ENCODE results near the gene FAM219B. TPM values are rescaled to one million over a fixed set of nuclear protein-coding genes. Genes with fewer than 3 reads are reported as not detected.

FAM219B gene
- 31.8 and 37.8 TPM in 2 replicates for total RNA-seq

GRCh38 chr15:74906450-74907162, at the start of gene FAM219B:
FAM219B (minus strand) TSS chr15:74906851; CDS start chr15:74906800, 51 bp downstream.

GRCh38 chr15:74937590-74938371, 31.1 kb upstream of the FAM219B start, which contains the start of gene COX5A:
COX5A (minus strand) TSS chr15:74938073; CDS start chr15:74938014, 59 bp downstream.

GRCh38 chr15:74889883-74890664, 16.6 kb downstream of the FAM219B start, which contains the start of gene MPI:
MPI (plus strand) TSS chr15:74890042; CDS start chr15:74890074, 32 bp downstream.

GRCh38 chr15:74873036-74873755, 33.5 kb downstream of the FAM219B start, which contains the start of gene SCAMP2:
SCAMP2 (minus strand) TSS chr15:74873365; CDS start chr15:74873255, 110 bp downstream.

Other genes with a start within 250 kb of the FAM219B start
- 10.4 and 12.8 TPM in 2 replicates for gene EDC3, start 210.8 kb downstream of the FAM219B start, total RNA-seq
- 0.32 TPM in 1 of 2 replicates, not detected in the other for gene CYP1A1, start 181.3 kb downstream of the FAM219B start, total RNA-seq
- not detected in 2 replicates for gene CYP1A2, start 158.0 kb downstream of the FAM219B start, total RNA-seq
- gene CSK, start 124.8 kb downstream of the FAM219B start, total RNA-seq: 19.9 and 24.6 TPM in 2 replicates
- 0.11 TPM in 1 of 2 replicates, not detected in the other for gene LMAN1L, start 94.0 kb downstream of the FAM219B start, total RNA-seq
- not detected in 2 replicates for gene CPLX3, start 80.2 kb downstream of the FAM219B start, total RNA-seq
- 16.9 and 18.3 TPM in 2 replicates for gene ULK3, start 63.7 kb downstream of the FAM219B start, total RNA-seq
- gene SCAMP2, start 33.5 kb downstream of the FAM219B start, total RNA-seq: 29.3 and 34.6 TPM in 2 replicates
- gene MPI, start 16.8 kb downstream of the FAM219B start, total RNA-seq: 46.6 and 66.0 TPM in 2 replicates
- 46.5 and 57.9 TPM in 2 replicates for gene COX5A, start 31.2 kb upstream of the FAM219B start, total RNA-seq
- 4.0 and 8.1 TPM in 2 replicates for gene RPP25, start 49.9 kb upstream of the FAM219B start, total RNA-seq
- gene SCAMP5, start 88.7 kb upstream of the FAM219B start, total RNA-seq: 0.97 and 6.3 TPM in 2 replicates
- gene PPCDC, start 116.7 kb upstream of the FAM219B start, total RNA-seq: 6.5 and 8.0 TPM in 2 replicates